ENCODE data around the gene MYO1E.
A peak's percentile ranks its signal among the peaks of the same experiment; 100 is the strongest.

MYO1E gene

GRCh38 chr15:59160880-59161593, 211.6 kb downstream of the MYO1E start:
- H3K36me3 ChIP-seq (ENCODE audit: control insufficient read depth, insufficient read depth, low read length), result peaks cover 34% of the 10 kb centered on the region
- H3K27me3 ChIP-seq (replicated peaks; ENCODE audit: control insufficient read depth, insufficient read depth, low read length), result no peaks in the 10 kb centered on the region
- DNase-seq (ENCODE audit: extremely low read depth, insufficient read length), result no peak
- TF ChIP-seq CTCF (IDR thresholded peaks at IDR 0.05; ENCODE audit: insufficient read depth, low read length, poor library complexity, severe bottlenecking), result peak; percentile 13
- H3K4me3 ChIP-seq (replicated peaks; ENCODE audit: low read depth, low read length), result no peak overlapping the region

- TF ChIP-seq CTCF (IDR thresholded peaks at IDR 0.05; ENCODE audit: insufficient read depth, low read length, poor library complexity, severe bottlenecking), result no peak
- no peak for DNase-seq (ENCODE audit: extremely low read depth, insufficient read length)
- no peaks in the 10 kb centered on the region for H3K27me3 ChIP-seq (replicated peaks; ENCODE audit: control insufficient read depth, insufficient read depth, low read length)
- no peak overlapping the region for H3K4me3 ChIP-seq (replicated peaks; ENCODE audit: low read depth, low read length)
- H3K36me3 ChIP-seq (ENCODE audit: control insufficient read depth, insufficient read depth, low read length), result peaks cover 43% of the 10 kb centered on the region
Observed at GRCh38 chr15:59159210-59159609, 213.5 kb downstream of the MYO1E start.

- no peak for DNase-seq (ENCODE audit: extremely low read depth, insufficient read length)
- Histone ChIP-seq H3K27me3 (replicated peaks; ENCODE audit: control insufficient read depth, insufficient read depth, low read length) (no peaks in the 10 kb centered on the region), H3K4me3 (replicated peaks; ENCODE audit: low read depth, low read length) (no peak overlapping the region), H3K36me3 (ENCODE audit: control insufficient read depth, insufficient read depth, low read length) (peaks cover 45% of the 10 kb centered on the region)
- no peak for TF ChIP-seq CTCF (IDR thresholded peaks at IDR 0.05; ENCODE audit: insufficient read depth, low read length, poor library complexity, severe bottlenecking)
Observed at GRCh38 chr15:59158701-59159034, 214.0 kb downstream of the MYO1E start.

GRCh38 chr15:59157840-59158700, 214.6 kb downstream of the MYO1E start:
- no peak for DNase-seq (ENCODE audit: extremely low read depth, insufficient read length)
- no peak for TF ChIP-seq CTCF (IDR thresholded peaks at IDR 0.05; ENCODE audit: insufficient read depth, low read length, poor library complexity, severe bottlenecking)
- H3K27me3 ChIP-seq (replicated peaks; ENCODE audit: control insufficient read depth, insufficient read depth, low read length), result no peaks in the 10 kb centered on the region
- peaks cover 50% of the 10 kb centered on the region for H3K36me3 ChIP-seq (ENCODE audit: control insufficient read depth, insufficient read depth, low read length)
- H3K4me3 ChIP-seq (replicated peaks; ENCODE audit: low read depth, low read length), result no peak overlapping the region

- DNase-seq (ENCODE audit: extremely low read depth, insufficient read length), result no peak
- H3K4me3 ChIP-seq (replicated peaks; ENCODE audit: low read depth, low read length), result no peak overlapping the region
- no peaks in the 10 kb centered on the region for H3K27me3 ChIP-seq (replicated peaks; ENCODE audit: control insufficient read depth, insufficient read depth, low read length)
- peaks cover 48% of the 10 kb centered on the region for H3K36me3 ChIP-seq (ENCODE audit: control insufficient read depth, insufficient read depth, low read length)
- TF ChIP-seq CTCF (IDR thresholded peaks at IDR 0.05; ENCODE audit: insufficient read depth, low read length, poor library complexity, severe bottlenecking), result no peak
Observed at GRCh38 chr15:59157396-59157795, 215.3 kb downstream of the MYO1E start.
